Epithelial cell of proximal tubule (primary cell): ENCODE results near the gene SOBP. TPM values are rescaled to one million over a fixed set of nuclear protein-coding genes. Genes with fewer than 3 reads are reported as not detected.

ENCODE experiments used
- DNase-seq: peaks from one replicate; pipeline ENCODE4 v3.0.0-alpha.2; 2011; ENCODE audit warnings: low read depth
- H3K4me3 ChIP-seq: 2 replicates; pipeline ENCODE4 v1.5.1; 2011; ENCODE audit warnings: low read depth, mild to moderate bottlenecking, low read length
- total RNA-seq: library from RNA; depleted of rRNA; stranded (reverse); fragments of >200 nt; gene quantifications from 2 replicates; pipeline ENCODE4 v1.2.3, GENCODE V29; 2015
- TF ChIP-seq, protein P1 (sequence below): conservative IDR thresholded peaks from 2 replicates; pipeline ENCODE4 v1.5.1; 2012; ENCODE audit warnings: low read depth, mild to moderate bottlenecking, low read length

SOBP gene
- total RNA-seq, 1 donor from 2014 or later: 2.5 TPM

DNA sequence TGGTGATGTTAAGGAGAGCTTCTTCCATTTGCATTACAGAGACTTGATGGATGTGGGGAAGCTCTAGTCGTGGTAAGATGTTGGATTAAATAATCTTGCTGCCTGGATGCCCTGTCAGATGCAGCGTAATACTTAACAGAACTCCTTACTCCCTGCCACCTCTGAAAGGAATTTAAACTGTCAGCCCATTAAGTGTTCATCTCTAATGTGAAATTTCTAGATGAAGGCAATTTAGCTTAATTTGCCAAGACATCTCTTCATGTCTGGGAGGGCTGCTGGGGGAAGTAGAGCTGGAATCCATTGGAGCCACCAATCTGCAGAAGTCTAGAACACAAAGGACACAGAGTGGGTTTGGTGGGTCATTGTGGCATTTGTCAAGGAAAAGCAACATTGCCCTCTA is 64.4 kb downstream of the SOBP start:
- TF ChIP-seq, protein P1, sequence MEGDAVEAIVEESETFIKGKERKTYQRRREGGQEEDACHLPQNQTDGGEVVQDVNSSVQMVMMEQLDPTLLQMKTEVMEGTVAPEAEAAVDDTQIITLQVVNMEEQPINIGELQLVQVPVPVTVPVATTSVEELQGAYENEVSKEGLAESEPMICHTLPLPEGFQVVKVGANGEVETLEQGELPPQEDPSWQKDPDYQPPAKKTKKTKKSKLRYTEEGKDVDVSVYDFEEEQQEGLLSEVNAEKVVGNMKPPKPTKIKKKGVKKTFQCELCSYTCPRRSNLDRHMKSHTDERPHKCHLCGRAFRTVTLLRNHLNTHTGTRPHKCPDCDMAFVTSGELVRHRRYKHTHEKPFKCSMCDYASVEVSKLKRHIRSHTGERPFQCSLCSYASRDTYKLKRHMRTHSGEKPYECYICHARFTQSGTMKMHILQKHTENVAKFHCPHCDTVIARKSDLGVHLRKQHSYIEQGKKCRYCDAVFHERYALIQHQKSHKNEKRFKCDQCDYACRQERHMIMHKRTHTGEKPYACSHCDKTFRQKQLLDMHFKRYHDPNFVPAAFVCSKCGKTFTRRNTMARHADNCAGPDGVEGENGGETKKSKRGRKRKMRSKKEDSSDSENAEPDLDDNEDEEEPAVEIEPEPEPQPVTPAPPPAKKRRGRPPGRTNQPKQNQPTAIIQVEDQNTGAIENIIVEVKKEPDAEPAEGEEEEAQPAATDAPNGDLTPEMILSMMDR: no peak
- H3K4me3 ChIP-seq: no peak overlapping the region
- no peak for DNase-seq

DNA sequence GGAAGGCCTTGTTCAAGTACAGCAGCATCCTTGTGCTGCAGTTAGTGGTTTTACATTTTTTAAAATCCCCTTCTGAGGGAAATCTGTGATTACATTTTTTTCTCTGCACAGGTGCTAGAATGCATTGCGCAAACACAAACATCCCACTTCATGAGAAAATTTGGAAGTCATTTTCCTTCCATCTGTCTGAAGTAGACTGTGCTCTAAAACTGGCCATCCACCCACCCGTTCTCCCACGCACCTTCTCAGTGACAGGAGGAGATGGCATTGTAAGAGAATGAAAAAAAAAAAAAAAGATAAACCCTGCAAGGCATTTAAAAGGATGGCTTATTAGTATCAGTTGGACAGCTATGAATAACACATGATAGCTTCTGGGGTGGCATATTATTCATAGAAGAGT is 65.0 kb downstream of the SOBP start:
- no peak overlapping the region for H3K4me3 ChIP-seq
- TF ChIP-seq, protein P1: no peak
- no peak for DNase-seq

DNA sequence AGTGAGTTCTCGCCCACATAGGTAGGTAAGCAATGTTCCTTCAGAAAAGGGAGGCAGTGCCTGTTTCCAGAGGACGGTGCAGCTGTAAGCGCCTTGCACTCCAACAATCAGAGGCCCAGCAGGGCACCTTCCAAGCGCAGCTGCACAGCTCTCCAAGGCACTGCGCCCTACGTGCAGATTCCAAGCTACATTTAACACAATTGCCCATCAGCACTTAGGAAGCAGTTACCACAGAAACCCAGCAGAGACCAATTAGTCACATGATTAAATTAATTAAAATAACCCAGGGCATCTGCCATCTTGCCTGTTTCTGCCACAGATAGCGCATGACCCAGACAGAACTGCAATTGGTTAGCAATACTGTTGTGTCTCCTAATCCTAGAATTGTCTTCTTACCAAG is 65.5 kb downstream of the SOBP start:
- no peak overlapping the region for H3K4me3 ChIP-seq
- TF ChIP-seq, protein P1: no peak
- no peak for DNase-seq

- DNase-seq: no peak
- TF ChIP-seq, protein P1: no peak
- no peak overlapping the region for H3K4me3 ChIP-seq
Measured at GRCh38 chr6:107556082-107556481, 66.2 kb downstream of the SOBP start.

GRCh38 chr6:107557698-107558097 is 67.8 kb downstream of the SOBP start:
- TF ChIP-seq, protein P1: no peak
- H3K4me3 ChIP-seq: no peak overlapping the region
- no peak for DNase-seq

DNA sequence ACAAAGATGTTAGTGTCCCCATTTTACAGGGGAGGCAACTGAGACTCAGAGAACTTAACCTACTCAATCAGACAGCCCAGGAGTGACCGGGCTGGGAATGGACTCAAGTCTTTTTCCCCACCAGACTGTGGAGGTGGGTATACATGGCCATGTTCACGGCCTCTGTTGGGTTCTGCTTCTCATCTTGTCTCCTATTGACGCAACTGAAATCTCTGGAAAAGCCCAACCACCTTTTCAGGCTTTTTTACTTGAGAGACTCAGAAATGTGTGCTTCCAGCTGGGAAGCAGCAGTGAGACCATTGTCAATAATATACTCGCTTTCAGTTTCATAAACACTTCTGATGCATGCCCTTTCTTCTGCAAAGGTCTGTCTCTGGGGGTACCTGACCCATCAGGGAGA is 70.7 kb downstream of the SOBP start:
- no peak for DNase-seq
- TF ChIP-seq, protein P1: no peak
- H3K4me3 ChIP-seq: no peak overlapping the region

GRCh38 chr6:107561306-107561705 is 71.4 kb downstream of the SOBP start:
- TF ChIP-seq, protein P1: no peak
- H3K4me3 ChIP-seq: no peak overlapping the region

More at GRCh38 chr6:107561306-107561705, 71.4 kb downstream of the SOBP start:
- no peak for DNase-seq
